GM19023 (cell line): ENCODE results near the gene CACHD1.
"Not testable (repeated sequence)": the region's sequence is repeated elsewhere in the genome, so short reads cannot be mapped to it uniquely, and the experiment has no call there.

Experiments used
- ATAC-seq: cut with Tn5 transposase; IDR thresholded peaks from one replicate; pipeline ENCODE4 v1.9.1; 2021; ENCODE audit warnings: mild to moderate bottlenecking, moderate library complexity; ENCODE audit not compliant: unreplicated experiment

CACHD1 gene

GRCh38 chr1:64495878-64496277 lies 25.9 kb downstream of the CACHD1 start:
- no peak for ATAC-seq

DNA sequence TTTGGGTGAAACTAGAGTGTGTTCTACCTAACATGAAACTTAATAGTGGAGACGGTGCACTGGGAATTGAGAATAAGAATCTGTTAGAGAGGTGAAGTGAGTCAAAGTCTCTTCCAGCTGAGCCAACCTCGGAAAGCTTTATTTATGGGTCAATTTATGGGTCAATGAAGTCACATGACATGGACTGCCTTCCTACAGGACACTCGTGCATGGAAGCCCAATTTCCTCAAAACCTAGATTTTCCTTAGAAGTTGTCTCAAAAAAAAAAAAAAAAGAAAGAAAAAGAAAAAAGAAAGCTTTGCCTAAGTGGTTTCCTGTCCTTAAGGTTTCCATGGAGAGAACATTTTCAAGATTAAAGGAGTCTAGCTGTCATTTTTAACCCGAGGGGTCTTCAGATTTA lies 26.7 kb downstream of the CACHD1 start:
- no peak for ATAC-seq

- no peak for ATAC-seq
Observed at GRCh38 chr1:64497088-64497883, 27.4 kb downstream of the CACHD1 start.

- no peak for ATAC-seq
Observed at GRCh38 chr1:64498325-64498724, 28.4 kb downstream of the CACHD1 start.

GRCh38 chr1:64499011-64499410 lies 29.1 kb downstream of the CACHD1 start:
- ATAC-seq: no peak

- ATAC-seq: no peak
Observed at GRCh38 chr1:64499966-64500365, 30.0 kb downstream of the CACHD1 start.

- ATAC-seq: no peak
Observed at GRCh38 chr1:64502083-64502482, 32.2 kb downstream of the CACHD1 start.

DNA sequence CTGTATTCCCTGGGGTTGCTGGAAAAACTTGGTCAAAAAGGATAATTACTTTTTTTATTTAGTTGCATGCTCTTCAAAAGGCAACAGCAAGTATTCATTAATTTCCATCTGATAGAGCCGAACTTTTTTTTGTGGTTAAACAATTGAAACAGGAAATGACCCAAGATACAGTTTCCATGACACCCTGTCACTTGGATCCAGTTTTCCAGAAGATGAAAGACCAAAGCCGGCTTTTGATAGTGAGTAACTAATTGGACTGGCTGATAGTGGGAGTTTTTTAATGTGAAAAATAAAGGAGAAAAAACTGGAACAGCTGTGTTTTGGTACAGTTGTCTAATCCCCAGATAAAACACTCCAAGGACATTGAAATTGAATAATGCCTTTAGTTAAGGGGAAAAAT lies 33.0 kb downstream of the CACHD1 start:
- ATAC-seq: no peak

- no peak for ATAC-seq
Observed at GRCh38 chr1:64505232-64505943, 35.5 kb downstream of the CACHD1 start.

DNA sequence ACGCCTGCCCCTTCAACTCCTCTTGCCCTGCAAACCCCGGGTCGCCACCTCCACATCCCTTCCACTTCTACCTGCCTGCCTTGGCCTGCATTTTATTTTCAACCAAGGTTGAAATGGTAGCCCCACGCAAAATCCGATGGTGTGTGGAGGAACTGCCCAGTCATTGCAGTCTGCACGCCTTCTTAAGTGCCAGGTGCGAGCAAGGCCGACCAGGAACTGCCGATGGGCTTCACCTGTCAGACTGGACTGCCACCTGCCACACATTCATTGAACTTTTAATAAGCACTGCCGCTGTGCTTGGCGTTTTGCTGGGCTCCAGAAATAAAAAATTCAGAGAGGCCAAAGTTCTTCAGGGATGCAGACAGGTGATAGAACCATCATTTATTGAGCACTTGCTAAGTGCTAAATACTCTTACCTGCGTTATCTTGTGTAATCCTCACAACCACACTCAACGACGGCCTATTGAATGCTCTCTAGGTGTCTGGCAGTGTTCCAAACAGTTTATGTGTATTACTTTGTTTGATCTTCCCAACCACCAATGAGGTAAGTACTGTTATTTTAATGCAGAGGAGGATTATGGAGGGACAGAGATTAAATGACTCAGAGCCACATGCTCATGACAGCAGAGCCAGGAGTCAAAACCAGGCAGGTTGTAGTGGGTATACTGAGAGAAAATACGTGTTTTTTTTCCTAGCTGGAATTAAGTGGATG lies 36.2 kb downstream of the CACHD1 start:
- no peak for ATAC-seq

- no peak for ATAC-seq
Observed at GRCh38 chr1:64508629-64509028, 38.7 kb downstream of the CACHD1 start.

- ATAC-seq: no peak
Observed at GRCh38 chr1:64511044-64511443, 41.1 kb downstream of the CACHD1 start.

DNA sequence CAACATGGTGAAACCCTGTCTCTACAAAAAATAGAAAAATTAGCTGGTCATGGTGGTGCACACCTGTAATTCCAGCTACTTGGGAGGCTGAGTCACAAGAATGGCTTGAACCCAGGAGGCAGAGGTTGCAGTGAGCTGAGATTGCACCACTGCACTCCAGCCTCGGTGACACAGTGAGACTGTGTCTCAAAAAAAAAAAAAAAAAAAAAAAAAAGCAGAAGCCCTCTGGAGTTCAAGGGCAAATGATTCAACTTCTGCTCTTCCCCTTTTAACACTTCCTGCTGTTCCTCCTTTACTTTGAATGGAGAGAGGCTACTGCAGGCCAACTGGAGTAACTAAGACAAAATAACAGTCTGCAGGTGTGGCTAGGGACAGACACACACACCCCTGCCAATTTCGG lies 42.3 kb downstream of the CACHD1 start:
- ATAC-seq: not testable (repeated sequence)

DNA sequence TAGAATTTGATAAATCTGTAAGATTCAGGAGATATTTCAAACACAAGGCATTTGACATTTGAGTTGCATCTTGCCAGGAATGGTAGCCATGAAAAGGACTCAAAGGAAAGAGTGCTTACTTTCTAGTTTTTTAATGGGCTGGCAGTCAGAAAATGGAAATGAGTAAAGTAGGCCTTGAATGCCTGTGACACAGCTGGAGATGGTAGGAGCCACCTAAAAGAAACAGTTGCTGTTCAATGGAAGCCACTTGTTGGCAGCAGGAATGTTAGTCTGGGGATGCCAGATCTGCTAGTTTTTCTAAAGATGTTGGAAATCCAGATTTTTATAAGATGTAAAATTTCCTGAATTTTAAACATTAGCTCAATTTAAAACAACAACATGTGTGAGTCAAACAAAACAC lies 43.6 kb downstream of the CACHD1 start:
- no peak for ATAC-seq

- no peak for ATAC-seq
Observed at GRCh38 chr1:64514197-64514765, 44.4 kb downstream of the CACHD1 start.

GRCh38 chr1:64515427-64515826 lies 45.5 kb downstream of the CACHD1 start:
- no peak for ATAC-seq

DNA sequence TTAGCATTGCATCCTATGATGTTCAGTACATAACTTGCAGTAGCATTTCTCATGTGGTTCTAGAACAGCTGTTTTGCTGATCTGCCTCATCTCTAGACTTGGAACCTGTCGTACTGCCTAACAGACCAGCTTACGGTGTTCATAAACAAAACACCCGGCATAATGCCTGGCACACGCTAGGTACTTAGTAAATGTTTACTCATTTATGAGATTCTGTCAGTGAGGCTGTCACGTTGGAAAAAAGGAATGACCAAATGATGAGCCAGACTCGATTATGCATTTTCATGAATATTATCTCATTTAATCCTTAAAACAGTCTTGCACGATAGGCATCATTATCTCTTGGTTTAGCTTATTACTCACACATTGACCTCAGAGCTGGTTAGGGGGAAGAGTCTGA lies 46.4 kb downstream of the CACHD1 start:
- no peak for ATAC-seq

GRCh38 chr1:64516803-64517568 lies 47.1 kb downstream of the CACHD1 start:
- ATAC-seq: no peak

DNA sequence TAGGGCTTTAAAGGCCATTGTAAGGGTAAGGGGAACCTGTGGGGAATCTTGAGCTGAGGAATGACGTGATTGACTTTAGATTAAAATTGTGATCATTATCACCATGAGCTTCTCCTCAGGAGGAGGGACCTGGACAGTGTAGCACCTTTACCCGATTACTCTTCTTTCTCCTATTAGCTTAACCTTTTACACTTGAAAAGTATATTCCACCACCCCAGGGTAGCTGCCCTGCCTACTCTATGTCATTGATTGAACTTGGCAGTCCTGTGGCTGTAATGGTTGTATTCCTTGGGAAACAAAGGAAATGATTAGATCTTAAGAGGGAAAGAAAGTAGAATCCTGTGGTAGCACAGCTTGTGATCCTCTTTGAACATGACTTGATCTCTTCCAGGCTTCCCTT lies 47.7 kb downstream of the CACHD1 start:
- ATAC-seq: no peak

DNA sequence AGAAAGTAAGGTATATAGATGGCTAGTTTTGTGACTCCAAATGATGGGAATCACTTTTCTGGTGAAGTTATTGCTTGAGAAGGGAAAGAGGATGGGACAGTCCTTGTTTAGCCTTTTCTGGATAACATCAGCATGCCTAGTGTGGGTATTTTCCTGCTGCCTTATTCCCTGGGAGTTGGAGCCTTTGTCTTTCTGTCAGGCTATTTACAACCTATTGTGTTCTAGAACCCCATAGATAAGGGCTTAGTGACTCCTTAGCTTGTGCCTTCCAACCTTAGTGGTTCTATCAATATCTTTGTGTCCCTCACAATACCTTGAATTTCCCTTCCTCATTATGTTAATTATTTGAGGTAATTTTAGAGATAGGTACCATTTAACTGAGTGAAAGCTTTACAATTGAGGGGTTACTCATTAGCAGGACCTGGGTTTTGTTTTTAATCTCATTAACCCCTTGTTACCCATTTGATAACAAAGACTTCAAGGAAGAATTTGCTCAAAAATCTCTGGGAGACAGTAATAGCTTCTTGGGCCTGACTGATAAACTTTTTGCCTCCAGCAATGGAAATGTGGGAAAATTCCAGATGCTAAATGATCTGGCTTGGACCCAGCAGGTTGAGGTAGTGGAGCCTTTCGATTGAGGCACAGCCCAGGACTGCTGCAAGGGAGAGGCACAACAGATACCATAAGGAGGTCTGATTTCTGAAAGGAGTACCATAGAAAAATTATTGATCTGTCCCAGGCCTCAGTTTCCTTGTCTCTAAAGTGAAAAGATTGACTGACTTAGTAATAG lies 49.0 kb downstream of the CACHD1 start:
- no peak for ATAC-seq
